ENCODE measurements around the gene MBLAC2.
A peak's percentile ranks its signal among the peaks of the same experiment; 100 is the strongest.

Gene MBLAC2

DNA sequence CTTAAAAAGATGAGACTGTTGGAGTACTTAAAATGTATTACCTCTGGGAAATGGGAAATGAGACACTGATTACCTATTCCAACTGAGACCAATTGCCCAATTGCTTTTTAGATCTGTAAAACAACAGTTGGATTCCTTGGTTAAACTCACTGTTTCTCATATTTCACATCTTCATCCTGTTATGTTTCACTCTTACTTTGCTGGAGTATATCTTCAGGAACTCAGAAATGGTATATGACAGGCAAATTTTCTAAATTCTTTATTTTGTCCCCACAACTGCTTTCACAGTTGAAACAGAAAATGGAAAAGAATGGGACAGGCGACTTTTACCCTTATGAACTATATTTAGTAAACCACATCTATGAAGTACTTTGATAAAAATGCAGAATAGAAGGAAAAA lies 56.4 kb downstream of the MBLAC2 start:
- Histone ChIP-seq H3K27me3 (no peaks in the 10 kb centered on the region), H3K36me3 (no peaks in the 10 kb centered on the region), H4K20me1 (no peaks in the 10 kb centered on the region), H3K9me3 (no peaks in the 10 kb centered on the region), H3K4me3 (no peak overlapping the region), H3K4me2 (no peak overlapping the region), H3K9ac (no peak overlapping the region), H3K4me1 (no peaks in the 10 kb centered on the region), H3K27ac (no peak overlapping the region)
- no peak for TF ChIP-seq Cebpa-rat (IDR thresholded peaks at IDR 0.05)

- no peaks in the 10 kb centered on the region for H3K36me3 ChIP-seq
- H3K27me3 ChIP-seq, result no peaks in the 10 kb centered on the region
- TF ChIP-seq Cebpa-rat (IDR thresholded peaks at IDR 0.05), result no peak
Observed at GRCh38 chr5:90410178-90410762, 64.3 kb downstream of the MBLAC2 start.

GRCh38 chr5:90409318-90410177 lies 65.0 kb downstream of the MBLAC2 start, which contains the start of gene CETN3:
CETN3 (minus strand) TSS chr5:90409756; CDS start chr5:90409661, 95 bp downstream.
- Histone ChIP-seq H3K27ac (peak within 1 kb of the TSS; percentile 97), H3K4me1 (peaks cover 26% of the 10 kb centered on the region), H3K36me3 (peaks cover 3% of the 10 kb centered on the region; the same call in 1 of the 2 replicates), H4K20me1 (no peaks in the 10 kb centered on the region), H3K4me3 (peak within 1 kb of the TSS; percentile 88), H3K9me3 (no peaks in the 10 kb centered on the region), H3K27me3 (no peaks in the 10 kb centered on the region), H3K4me2 (peak within 1 kb of the TSS; percentile 87), H3K9ac (peak within 1 kb of the TSS; percentile 95)
- TF ChIP-seq Cebpa-rat (IDR thresholded peaks at IDR 0.05), result no peak

More at GRCh38 chr5:90410178-90410762, 64.3 kb downstream of the MBLAC2 start:
- Histone ChIP-seq H3K9ac (peak overlapping the region; percentile 88), H3K4me3 (peak overlapping the region; percentile 75), H4K20me1 (no peaks in the 10 kb centered on the region), H3K4me2 (peak overlapping the region; percentile 87), H3K4me1 (peaks cover 26% of the 10 kb centered on the region), H3K27ac (peak overlapping the region; percentile 93), H3K9me3 (no peaks in the 10 kb centered on the region)

DNA sequence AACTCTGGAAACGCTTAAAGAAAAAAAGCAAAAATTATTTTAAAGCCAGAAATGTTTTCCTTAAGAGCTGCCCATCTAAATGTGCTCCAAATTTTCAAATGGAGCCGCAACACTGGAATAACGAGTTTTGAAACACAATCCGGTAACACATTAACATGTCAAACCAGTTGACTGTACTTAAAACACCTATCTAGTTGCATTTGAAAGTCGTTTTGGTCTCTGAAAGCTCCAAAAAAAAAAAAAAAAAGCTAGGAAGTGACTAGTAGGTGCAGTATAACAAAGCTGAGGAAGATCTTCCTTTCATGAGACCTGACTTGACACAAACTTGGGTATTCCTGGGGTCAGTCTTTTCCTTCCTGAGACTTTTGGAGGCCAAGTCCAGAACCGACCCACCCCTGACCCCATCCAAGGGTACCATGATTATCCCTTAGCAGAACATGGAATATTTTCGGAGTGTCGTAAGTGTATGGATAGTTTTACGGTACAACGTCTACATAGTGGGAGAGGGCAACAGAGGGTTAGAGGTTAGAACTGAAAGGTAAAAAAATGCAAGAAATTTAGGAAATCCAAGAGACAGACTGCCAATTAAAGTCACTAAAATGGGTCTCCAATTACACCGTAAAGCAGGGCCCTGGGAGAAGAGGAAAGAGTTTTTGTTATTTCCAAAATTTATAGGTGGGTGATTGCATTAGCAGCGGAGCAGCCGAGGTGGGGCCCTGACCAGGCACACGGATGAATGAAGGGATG lies 65.8 kb downstream of the MBLAC2 start:
- peak overlapping the region; percentile 97 for H3K27ac ChIP-seq
- H3K9ac ChIP-seq, result peak overlapping the region; percentile 95
- no peak for TF ChIP-seq Cebpa-rat (IDR thresholded peaks at IDR 0.05)
- peaks cover 10% of the 10 kb centered on the region; the same call in 1 of the 2 replicates for H3K36me3 ChIP-seq
- H3K4me3 ChIP-seq, result peak overlapping the region; percentile 88
- no peaks in the 10 kb centered on the region for H3K9me3 ChIP-seq
- H4K20me1 ChIP-seq, result no peaks in the 10 kb centered on the region
- H3K4me1 ChIP-seq, result peaks cover 26% of the 10 kb centered on the region
- no peaks in the 10 kb centered on the region for H3K27me3 ChIP-seq
- H3K4me2 ChIP-seq, result peak overlapping the region; percentile 83
